Fibroblast of pulmonary artery (primary cell): ENCODE data around the gene OSTM1.
A peak's percentile ranks its signal among the peaks of the same experiment; 100 is the strongest.

Source experiments
- DNase-seq: peaks from one replicate; pipeline ENCODE4 v3.0.0-alpha.2; 2010; ENCODE audit warnings: low read depth
- H3K4me3 ChIP-seq: replicated peaks from 2 replicates; pipeline ENCODE4 v1.5.1; 2011; ENCODE audit warnings: low read depth, mild to moderate bottlenecking, control low read depth, low read length, moderate library complexity
- CTCF ChIP-seq: IDR thresholded peaks from 2 replicates; pipeline ENCODE4 v1.5.1; 2011; ENCODE audit warnings: mild to moderate bottlenecking, control low read depth, low read length, inconsistent platforms; ENCODE audit errors: missing control alignments

OSTM1 gene

GRCh38 chr6:108105571-108105970 lies 31.0 kb upstream of the OSTM1 start:
- H3K4me3 ChIP-seq: no peak overlapping the region
- TF ChIP-seq CTCF: no peak
- DNase-seq: no peak

GRCh38 chr6:108102965-108103364 lies 28.4 kb upstream of the OSTM1 start:
- TF ChIP-seq CTCF: no peak
- no peak for DNase-seq
- H3K4me3 ChIP-seq: no peak overlapping the region

DNA sequence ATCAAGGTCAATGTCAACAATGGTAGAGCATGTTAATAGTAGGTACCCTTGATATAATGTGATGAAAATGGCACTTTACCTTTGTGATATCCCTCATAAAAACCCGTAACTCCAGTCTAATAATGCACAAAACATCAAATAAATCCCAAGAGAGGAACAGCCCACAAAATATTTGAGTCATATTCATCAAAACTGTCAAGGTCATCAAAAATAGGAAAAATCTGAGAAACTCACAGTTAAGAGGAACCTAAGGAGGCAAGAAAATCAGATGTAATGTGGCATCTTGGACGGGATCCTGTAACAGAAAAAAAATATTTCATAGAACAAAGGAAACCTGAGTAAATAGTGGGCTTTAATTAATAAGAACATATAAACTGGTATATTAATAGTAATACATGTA lies 25.5 kb upstream of the OSTM1 start:
- DNase-seq: no peak
- TF ChIP-seq CTCF: no peak
- H3K4me3 ChIP-seq: no peak overlapping the region

DNA sequence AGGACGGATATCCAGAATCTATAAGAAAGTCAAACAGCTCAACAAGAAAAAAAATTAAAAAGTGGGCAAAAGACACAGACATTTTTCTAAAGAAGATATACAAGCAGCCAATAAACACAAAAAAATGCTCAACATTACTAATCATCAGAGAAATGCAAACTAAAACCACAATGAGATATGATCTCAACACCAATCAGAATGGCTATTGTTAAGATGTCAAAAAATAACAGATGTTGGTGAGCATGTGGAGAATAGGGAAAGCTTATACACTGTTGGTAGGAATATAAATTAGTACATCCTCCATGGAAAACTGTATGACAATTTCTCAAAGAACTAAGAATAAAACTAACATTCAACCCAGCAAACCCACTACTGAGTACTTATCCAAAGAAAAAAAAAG lies 23.3 kb upstream of the OSTM1 start:
- no peak overlapping the region for H3K4me3 ChIP-seq
- peak; percentile 51 for DNase-seq
- no peak for TF ChIP-seq CTCF

- H3K4me3 ChIP-seq: no peak overlapping the region
- DNase-seq: no peak
- no peak for TF ChIP-seq CTCF
These were observed 19.3 kb upstream of the OSTM1 start for GRCh38 chr6:108093781-108094300.

- H3K4me3 ChIP-seq: no peak overlapping the region
- no peak for DNase-seq
- TF ChIP-seq CTCF: no peak
These were observed 16.7 kb upstream of the OSTM1 start for GRCh38 chr6:108091288-108091687.

GRCh38 chr6:108083349-108083748 lies 8.8 kb upstream of the OSTM1 start:
- TF ChIP-seq CTCF: no peak
- DNase-seq: peak; percentile 49
- no peak overlapping the region for H3K4me3 ChIP-seq
